Fibroblast of lung (primary cell): ENCODE measurements around the gene HBS1L. TPM values are rescaled to one million over a fixed set of nuclear protein-coding genes. Genes with fewer than 3 reads are reported as not detected.

Experiments used
- DNase-seq, 2 donors: peaks; one replicate each; pipeline versions ENCODE4 v3.0.0 to v3.0.0-alpha.2; 2010; ENCODE audit warnings: low read depth in 2 of 2
- H2AFZ ChIP-seq: 2 replicates; pipeline ENCODE4 v1.5.1; 2012; ENCODE audit warnings: low read length, control low read depth, inconsistent platforms
- H3K27ac ChIP-seq: 2 replicates; pipeline ENCODE4 v1.5.1; 2011; ENCODE audit warnings: low read length, control low read depth; ENCODE audit not compliant: insufficient read depth
- H3K27me3 ChIP-seq: 2 replicates; pipeline ENCODE4 v1.5.1; 2011; ENCODE audit warnings: mild to moderate bottlenecking, low read length; ENCODE audit not compliant: control insufficient read depth, insufficient read depth
- H3K36me3 ChIP-seq: 2 replicates; pipeline ENCODE4 v1.5.1; 2011; ENCODE audit warnings: low read length; ENCODE audit not compliant: control insufficient read depth, insufficient read depth
- H3K4me1 ChIP-seq: 2 replicates; pipeline ENCODE4 v1.5.1; 2011; ENCODE audit warnings: low read length; ENCODE audit not compliant: control insufficient read depth, insufficient read depth; ENCODE audit errors: extremely low read depth
- H3K4me2 ChIP-seq: 2 replicates; pipeline ENCODE4 v1.5.1; 2011; ENCODE audit warnings: low read length, control low read depth; ENCODE audit not compliant: insufficient read depth; ENCODE audit errors: extremely low read depth
- H3K4me3 ChIP-seq, 4 experiments: fragments of 200-600 bp in 1 of 4; sonication (generic) in 1 of 4; replicated peaks in 1 of 4; 2 replicates each; pipeline ENCODE4 v1.5.1; 2011 to 2016; ENCODE audit warnings: low read length in 4 of 4, low read depth in 3 of 4, mild to moderate bottlenecking in 3 of 4, control low read depth in 2 of 4, inconsistent platforms in 1 of 4, mixed read lengths in 1 of 4; ENCODE audit not compliant: insufficient read depth in 1 of 4; ENCODE audit errors: control extremely low read depth in 1 of 4
- H3K79me2 ChIP-seq: 2 replicates; pipeline ENCODE4 v1.5.1; 2012; ENCODE audit warnings: mild to moderate bottlenecking, low read length, inconsistent platforms; ENCODE audit not compliant: control insufficient read depth, insufficient read depth
- H3K9ac ChIP-seq: 2 replicates; pipeline ENCODE4 v1.5.1; 2011; ENCODE audit warnings: mild to moderate bottlenecking, low read length, control low read depth; ENCODE audit not compliant: insufficient read depth
- H3K9me3 ChIP-seq: 2 replicates; pipeline ENCODE4 v1.5.1; 2012; ENCODE audit warnings: low read depth, low read length; ENCODE audit not compliant: control insufficient read depth, insufficient read depth
- H4K20me1 ChIP-seq: 2 replicates; pipeline ENCODE4 v1.5.1; 2011; ENCODE audit warnings: low read length; ENCODE audit not compliant: control insufficient read depth, insufficient read depth; ENCODE audit errors: extremely low read depth
- EZH2 ChIP-seq: IDR thresholded peaks from 2 replicates; pipeline ENCODE4 v1.5.1; 2012; ENCODE audit warnings: low read length, control low read depth, mild to moderate bottlenecking; ENCODE audit errors: missing control alignments
- polyA plus RNA-seq, 2 donors: library from polyadenylated mRNA; depleted of rRNA in 1 of 2; stranded (reverse) in 1 of 2; unstranded in 1 of 2; fragments of >200 nt; gene quantifications; 2 replicates each; pipeline ENCODE4 v1.2.1, GENCODE V29; 2011 to 2012; ENCODE audit warnings: missing spikeins in 1 of 2
- total RNA-seq: library from RNA; depleted of rRNA; stranded (reverse); fragments of >200 nt; gene quantifications from 2 replicates; pipeline ENCODE4 v1.2.1, GENCODE V29; 2014
- TF ChIP-seq, protein P1 (sequence below), 2 donors: IDR thresholded peaks in 1 of 2; conservative IDR thresholded peaks in 1 of 2; 1 replicate in 1 of 2; 2 replicates in 1 of 2; pipeline ENCODE4 v1.5.1; 2011 to 2012; ENCODE audit warnings: low read length in 2 of 2, control low read depth in 1 of 2, inconsistent platforms in 1 of 2, low read depth in 1 of 2, mild to moderate bottlenecking in 1 of 2

The HBS1L gene
- total and polyA plus RNA-seq, 2 donors (not counting 1 experiment from before 2014, with no cell fraction given): 106 to 118 TPM

GRCh38 chr6:134983823-134984222, 70.8 kb downstream of the HBS1L start:
- Histone ChIP-seq H3K4me2 (no peak overlapping the region), H2AFZ (no peak overlapping the region), H3K4me1 (no peaks in the 10 kb centered on the region), H3K79me2 (no peaks in the 10 kb centered on the region), H4K20me1 (no peaks in the 10 kb centered on the region), H3K27me3 (no peaks in the 10 kb centered on the region), H3K4me3 (no peak overlapping the region), H3K27ac (no peak overlapping the region), H3K9ac (no peak overlapping the region), H3K36me3 (peaks cover 4% of the 10 kb centered on the region), H3K9me3 (no peaks in the 10 kb centered on the region)
- DNase-seq: no peak
- TF ChIP-seq, protein P1, sequence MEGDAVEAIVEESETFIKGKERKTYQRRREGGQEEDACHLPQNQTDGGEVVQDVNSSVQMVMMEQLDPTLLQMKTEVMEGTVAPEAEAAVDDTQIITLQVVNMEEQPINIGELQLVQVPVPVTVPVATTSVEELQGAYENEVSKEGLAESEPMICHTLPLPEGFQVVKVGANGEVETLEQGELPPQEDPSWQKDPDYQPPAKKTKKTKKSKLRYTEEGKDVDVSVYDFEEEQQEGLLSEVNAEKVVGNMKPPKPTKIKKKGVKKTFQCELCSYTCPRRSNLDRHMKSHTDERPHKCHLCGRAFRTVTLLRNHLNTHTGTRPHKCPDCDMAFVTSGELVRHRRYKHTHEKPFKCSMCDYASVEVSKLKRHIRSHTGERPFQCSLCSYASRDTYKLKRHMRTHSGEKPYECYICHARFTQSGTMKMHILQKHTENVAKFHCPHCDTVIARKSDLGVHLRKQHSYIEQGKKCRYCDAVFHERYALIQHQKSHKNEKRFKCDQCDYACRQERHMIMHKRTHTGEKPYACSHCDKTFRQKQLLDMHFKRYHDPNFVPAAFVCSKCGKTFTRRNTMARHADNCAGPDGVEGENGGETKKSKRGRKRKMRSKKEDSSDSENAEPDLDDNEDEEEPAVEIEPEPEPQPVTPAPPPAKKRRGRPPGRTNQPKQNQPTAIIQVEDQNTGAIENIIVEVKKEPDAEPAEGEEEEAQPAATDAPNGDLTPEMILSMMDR (conservative IDR thresholded peaks at IDR 0.05 in 1 of 2, IDR thresholded peaks at IDR 0.05 in 1 of 2; ENCODE audit: low read depth in 1 of 2, low read length in 2 of 2): no peak
- TF ChIP-seq EZH2: no peak

GRCh38 chr6:134982161-134982560, 72.5 kb downstream of the HBS1L start:
- Histone ChIP-seq H3K36me3 (peaks cover 4% of the 10 kb centered on the region), H3K4me1 (no peaks in the 10 kb centered on the region)

GRCh38 chr6:134980846-134981245, 73.8 kb downstream of the HBS1L start:
- peaks cover 4% of the 10 kb centered on the region for H3K36me3 ChIP-seq
- H3K79me2 ChIP-seq: no peaks in the 10 kb centered on the region
- DNase-seq: no peak
- no peak overlapping the region for H3K4me2 ChIP-seq
- H3K9ac ChIP-seq: no peak overlapping the region
- no peak overlapping the region for H3K27ac ChIP-seq
- H3K4me3 ChIP-seq: no peak overlapping the region
- no peaks in the 10 kb centered on the region for H3K4me1 ChIP-seq
- H4K20me1 ChIP-seq: no peaks in the 10 kb centered on the region
- TF ChIP-seq, protein P1 (conservative IDR thresholded peaks at IDR 0.05 in 1 of 2, IDR thresholded peaks at IDR 0.05 in 1 of 2; ENCODE audit: low read depth in 1 of 2, low read length in 2 of 2): no peak
- no peak for TF ChIP-seq EZH2
- no peaks in the 10 kb centered on the region for H3K27me3 ChIP-seq
- no peaks in the 10 kb centered on the region for H3K9me3 ChIP-seq
- no peak overlapping the region for H2AFZ ChIP-seq

More at GRCh38 chr6:134982161-134982560, 72.5 kb downstream of the HBS1L start:
- Histone ChIP-seq H3K4me3 (no peak overlapping the region), H2AFZ (no peak overlapping the region), H3K27me3 (no peaks in the 10 kb centered on the region), H3K9ac (no peak overlapping the region), H3K79me2 (no peaks in the 10 kb centered on the region), H3K4me2 (no peak overlapping the region), H3K27ac (no peak overlapping the region), H4K20me1 (no peaks in the 10 kb centered on the region), H3K9me3 (no peaks in the 10 kb centered on the region)
- no peak for DNase-seq
- TF ChIP-seq, protein P1 (conservative IDR thresholded peaks at IDR 0.05 in 1 of 2, IDR thresholded peaks at IDR 0.05 in 1 of 2; ENCODE audit: low read depth in 1 of 2, low read length in 2 of 2): no peak
- TF ChIP-seq EZH2: no peak
